ENCODE results near the gene FRMD1.
A peak's percentile ranks its signal among the peaks of the same experiment; 100 is the strongest.

Gene FRMD1

DNA sequence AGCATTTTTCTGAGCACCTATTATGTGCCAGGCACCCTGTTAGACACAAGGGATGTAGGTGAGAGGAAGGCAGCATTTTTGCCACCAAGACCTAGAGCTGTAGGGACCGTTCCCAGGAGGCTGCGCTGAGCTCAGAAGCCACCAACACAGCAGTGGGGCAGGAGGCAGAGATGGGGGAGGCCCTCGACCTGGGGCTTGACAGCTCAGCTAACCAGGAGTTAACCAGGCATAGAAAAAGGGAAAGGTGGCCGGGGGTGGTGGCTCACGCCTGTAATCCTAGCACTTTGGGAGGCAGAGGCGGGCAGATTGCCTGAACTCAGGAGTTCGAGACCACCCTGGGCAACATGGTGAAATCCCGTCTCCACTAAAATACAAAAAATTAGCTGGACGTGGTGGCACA, 52.1 kb downstream of the FRMD1 start:
- no peak for DNase-seq (ENCODE audit: low spot score)

- no peak for DNase-seq (ENCODE audit: low spot score)
Measured at GRCh38 chr6:168025831-168026710, 52.9 kb downstream of the FRMD1 start.

- DNase-seq (ENCODE audit: low spot score), result no peak
Measured at GRCh38 chr6:168024951-168025510, 54.0 kb downstream of the FRMD1 start.

GRCh38 chr6:168022488-168023321, 56.3 kb downstream of the FRMD1 start:
- DNase-seq (ENCODE audit: low spot score), result no peak

- DNase-seq (ENCODE audit: low spot score), result no peak
Measured at GRCh38 chr6:168021581-168021980, 57.4 kb downstream of the FRMD1 start.

GRCh38 chr6:168020242-168020641, 58.8 kb downstream of the FRMD1 start:
- DNase-seq (ENCODE audit: low spot score), result no peak

GRCh38 chr6:168018664-168019063, 60.3 kb downstream of the FRMD1 start:
- DNase-seq (ENCODE audit: low spot score), result no peak

GRCh38 chr6:168017629-168018028, 61.4 kb downstream of the FRMD1 start:
- DNase-seq (ENCODE audit: low spot score), result peak; percentile 52

DNA sequence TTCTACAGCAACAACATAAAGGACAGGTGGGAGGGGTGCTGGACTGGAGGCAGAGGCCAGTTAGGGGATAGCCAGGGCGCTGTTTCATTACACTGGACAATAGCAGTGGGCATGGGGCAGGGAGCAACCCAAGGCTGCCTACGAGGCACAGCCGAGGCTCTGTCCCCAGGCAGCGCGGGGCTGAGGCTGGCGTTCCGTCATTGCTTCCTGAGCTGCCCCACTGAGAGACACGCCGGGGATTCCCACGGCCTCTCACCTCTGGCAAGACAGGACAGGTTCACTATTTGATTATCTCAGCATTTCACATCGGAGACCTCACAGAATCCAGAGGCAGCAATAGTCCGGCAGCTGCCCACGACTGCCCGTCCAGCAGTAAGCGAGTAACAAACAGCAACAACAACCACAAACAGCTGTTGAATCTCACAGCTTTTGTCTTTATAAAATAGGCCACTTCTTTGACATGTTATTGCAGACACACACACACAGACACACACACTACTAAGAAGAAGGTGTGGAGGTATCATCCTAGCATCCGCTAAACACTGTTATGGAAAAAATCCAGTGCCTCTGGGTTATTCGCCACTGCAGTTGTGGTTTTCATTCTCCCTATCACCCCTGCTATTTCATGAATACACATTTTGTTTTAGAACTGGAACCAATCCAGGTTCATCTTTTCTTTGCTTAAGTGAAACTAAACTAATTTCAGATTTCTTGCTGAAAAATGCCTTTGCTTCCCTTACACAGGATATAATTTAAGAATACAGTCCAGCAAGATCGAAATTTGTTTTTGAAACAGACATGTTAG, 62.1 kb downstream of the FRMD1 start:
- DNase-seq (ENCODE audit: low spot score), result no peak

GRCh38 chr6:168016176-168016620, 62.8 kb downstream of the FRMD1 start:
- no peak for DNase-seq (ENCODE audit: low spot score)

GRCh38 chr6:168015482-168016175, 63.4 kb downstream of the FRMD1 start:
- no peak for DNase-seq (ENCODE audit: low spot score)

DNA sequence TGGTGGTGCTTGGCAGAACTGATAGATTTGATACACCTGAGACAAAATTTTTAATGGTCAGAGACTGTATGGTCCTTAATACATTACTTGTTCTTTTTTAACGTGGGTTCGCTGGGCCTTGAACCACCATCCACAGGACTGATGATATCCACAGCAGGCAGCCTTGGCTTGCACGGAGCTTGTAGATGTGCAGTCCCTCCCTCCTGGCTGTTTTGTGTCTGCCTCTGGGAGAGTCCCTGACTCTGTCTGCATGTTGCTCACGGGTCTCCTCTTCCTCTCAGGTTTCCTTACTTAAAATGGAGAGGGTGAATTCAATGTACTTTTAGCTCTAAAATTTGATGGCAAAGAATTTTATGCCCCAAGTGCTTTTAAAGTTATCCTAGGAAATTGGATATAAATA, 64.0 kb downstream of the FRMD1 start:
- DNase-seq (ENCODE audit: low spot score), result no peak

- no peak for DNase-seq (ENCODE audit: low spot score)
Measured at GRCh38 chr6:168014428-168014827, 64.6 kb downstream of the FRMD1 start.

DNA sequence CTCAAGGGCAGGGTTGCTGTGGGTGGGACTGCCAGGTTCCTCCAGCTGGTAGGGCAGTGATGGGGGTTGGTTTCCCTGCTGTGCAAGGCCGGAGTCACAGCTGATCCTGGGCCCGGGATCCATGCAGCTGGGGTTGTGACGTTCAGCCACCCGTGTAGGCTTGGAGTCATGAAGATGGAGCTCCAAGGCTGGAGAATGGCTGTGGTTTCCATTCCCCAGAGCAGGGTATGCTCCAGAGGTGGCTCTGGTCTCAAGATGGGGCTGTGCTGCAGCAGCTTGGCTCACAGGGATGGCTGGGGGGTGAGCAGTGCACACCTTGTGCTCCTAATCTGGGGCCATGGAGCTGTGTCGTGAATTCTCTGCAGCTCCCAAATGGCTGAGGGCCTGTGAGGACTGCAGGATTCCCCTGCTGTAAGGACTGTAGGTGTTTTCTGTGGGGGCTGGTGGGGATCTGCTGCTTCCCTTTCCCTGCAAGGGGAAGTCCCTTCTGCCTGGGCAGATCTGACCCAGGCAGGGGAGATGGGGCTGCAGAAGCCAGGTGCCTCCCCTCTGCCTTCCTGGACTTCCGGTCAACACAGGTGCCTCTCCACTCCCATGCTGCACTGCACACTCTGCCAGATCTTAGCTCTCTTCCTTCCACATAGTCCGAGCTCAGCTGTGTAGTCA, 65.6 kb downstream of the FRMD1 start:
- no peak for DNase-seq (ENCODE audit: low spot score)

DNA sequence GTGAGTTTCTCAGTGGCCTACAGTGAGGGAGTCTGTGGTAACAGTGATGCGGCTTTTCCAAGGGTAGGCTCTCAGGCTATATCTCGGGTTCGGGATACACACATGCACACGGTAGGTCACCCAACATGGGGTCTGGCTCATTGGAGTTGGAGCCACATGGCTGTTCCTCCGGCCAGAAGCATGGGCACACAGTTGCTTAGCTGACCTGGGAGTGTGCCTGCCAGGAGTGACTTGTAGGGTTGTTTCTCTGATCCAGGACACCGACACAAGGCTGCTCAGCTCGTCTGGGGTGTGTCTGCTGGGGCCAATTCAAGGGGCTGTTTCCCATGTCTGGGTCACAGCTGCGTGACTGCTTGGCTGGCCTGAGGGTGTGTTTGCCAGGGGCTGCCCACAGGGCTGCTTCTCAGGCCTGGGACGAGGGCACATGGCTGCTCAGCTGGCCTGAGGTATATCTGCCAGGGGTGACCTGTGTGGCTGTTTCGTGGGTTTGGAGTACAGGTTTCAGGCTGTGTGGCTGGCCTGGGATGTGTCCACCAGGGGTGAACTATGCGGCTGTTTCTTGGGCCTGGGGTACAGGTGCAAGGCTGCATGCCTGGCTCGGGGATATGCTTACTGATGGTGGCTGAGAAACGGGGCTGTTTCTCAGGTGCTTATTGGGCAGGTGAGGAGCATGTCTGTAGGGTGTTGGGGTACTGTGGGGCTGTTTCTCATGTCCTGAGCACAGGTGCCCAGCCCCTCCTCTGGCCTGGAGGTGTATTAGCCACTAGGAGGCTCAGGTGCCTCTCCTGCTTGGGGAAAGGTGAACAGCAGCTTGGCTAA, 66.4 kb downstream of the FRMD1 start:
- no peak for DNase-seq (ENCODE audit: low spot score)

GRCh38 chr6:168011291-168011690, 67.7 kb downstream of the FRMD1 start:
- no peak for DNase-seq (ENCODE audit: low spot score)

DNA sequence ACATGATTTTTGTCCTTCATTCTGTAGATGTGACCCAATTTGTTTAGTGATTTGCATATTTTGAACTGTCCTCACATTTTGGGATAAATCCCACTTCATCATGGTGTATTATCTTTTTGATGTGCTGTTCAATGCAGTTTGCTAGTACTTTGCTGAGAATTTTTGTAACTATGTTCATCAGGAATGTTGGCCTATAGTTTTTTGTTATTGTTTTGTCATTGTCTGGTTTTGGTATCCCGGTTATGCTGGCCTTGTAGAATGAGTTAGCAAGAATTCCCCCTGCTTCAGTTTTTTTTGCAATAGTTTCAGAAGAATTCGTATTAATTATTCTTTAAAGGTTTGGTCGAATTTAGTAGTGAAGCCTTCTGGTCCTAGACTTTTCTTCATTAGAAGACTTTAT, 69.7 kb downstream of the FRMD1 start:
- DNase-seq (ENCODE audit: low spot score), result no peak

DNA sequence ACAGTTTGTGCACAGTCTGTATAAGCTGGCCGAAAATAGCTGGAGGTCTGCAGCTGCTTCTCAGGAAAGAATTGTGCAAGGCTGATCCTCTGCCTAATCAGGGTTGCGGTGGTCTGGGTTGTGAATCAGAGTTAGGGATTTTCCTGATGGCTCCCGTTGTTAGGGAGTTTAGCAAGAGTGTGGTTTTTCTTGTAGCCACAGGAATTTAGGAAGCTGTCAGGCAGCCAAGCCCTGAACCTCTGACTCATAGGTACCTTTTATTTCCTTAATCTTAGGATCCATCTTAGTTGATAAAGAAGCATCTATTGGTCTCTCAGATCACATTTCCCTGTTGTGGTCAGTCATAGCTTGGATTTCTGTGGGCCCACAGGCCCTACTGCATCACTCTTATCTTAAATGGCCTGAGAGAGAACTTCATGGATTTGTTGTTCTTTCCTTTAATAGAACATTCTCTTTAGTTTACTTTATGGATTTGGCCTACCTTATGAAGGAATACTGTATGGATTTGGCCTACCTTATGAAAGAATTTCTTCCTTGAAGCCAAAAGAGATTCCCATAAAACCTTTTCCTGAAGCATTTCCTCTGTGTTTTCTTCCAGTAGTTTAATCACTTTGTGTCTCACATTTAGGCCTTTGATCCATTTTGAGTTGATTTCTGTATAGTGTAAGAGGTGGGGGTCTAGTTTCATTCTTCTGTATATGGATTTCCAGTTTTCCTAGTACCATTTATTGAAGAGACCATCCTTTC, 71.2 kb downstream of the FRMD1 start:
- no peak for DNase-seq (ENCODE audit: low spot score)

DNA sequence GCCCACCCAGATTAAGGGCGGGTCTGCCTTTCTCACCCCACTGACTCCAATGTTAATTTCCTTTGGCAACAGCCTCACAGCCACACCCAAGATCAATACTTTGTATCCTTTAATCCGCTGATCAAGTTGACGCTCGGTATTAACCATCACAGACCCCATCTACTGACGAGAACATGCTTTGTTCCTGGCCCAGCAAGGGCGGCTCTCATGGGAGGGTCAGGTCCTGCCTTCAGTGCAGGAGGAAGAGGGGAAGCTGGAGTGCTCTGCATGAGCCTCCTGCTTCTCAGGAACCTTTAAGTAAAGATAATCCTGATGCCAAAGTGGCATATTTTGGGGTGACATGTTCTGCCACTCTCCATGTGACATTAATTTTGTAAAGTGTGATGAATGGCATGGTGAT, 73.2 kb downstream of the FRMD1 start:
- no peak for DNase-seq (ENCODE audit: low spot score)
